Stimulated activated CD8-positive, alpha-beta memory T cell treated with anti-CD3 and anti-CD28 coated beads, Interleukin-15, amount 100 ng/mL, for 48 hours (primary cell): Measurements from ENCODE around the gene VPS13D.
"Not testable (repeated sequence)": the region's sequence is repeated elsewhere in the genome, so short reads cannot be mapped to it uniquely, and the experiment has no call there.

Experiments
- DNase-seq, 2 donors: peaks; one replicate each; pipeline ENCODE4 v3.0.0-alpha.2; 2020; ENCODE audit warnings: low read depth in 2 of 2

The VPS13D gene

DNA sequence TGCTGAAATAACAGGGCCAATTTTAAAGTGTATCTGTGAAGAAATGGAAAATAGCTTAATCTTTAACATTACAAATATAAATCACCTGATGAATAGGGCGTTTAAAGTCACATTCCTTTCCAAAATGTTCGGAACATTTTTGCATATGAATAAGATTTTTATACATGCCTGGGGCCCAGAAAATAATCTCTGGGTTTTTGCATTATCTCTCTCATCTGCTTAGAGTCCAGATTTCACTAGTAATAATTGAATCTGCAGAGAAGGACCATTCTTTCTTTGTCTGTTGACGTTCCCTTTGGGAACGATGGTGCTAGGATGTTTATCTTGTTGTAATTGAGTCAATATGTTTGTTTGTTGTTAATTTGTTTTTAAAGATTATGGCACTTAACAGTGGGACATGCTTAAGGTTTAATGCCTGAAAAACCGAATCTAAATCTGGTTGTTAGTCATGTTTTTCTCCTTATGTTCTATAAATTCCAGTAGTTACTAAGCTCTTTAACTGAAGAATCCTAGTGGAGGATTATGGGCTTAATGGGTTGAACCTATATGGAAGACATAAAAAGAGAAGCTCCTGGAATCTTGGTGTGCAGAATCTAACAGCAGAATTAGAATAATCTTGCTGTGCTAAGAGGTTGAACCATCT is 140.6 kb downstream of the VPS13D start:
- no peak for DNase-seq

DNA sequence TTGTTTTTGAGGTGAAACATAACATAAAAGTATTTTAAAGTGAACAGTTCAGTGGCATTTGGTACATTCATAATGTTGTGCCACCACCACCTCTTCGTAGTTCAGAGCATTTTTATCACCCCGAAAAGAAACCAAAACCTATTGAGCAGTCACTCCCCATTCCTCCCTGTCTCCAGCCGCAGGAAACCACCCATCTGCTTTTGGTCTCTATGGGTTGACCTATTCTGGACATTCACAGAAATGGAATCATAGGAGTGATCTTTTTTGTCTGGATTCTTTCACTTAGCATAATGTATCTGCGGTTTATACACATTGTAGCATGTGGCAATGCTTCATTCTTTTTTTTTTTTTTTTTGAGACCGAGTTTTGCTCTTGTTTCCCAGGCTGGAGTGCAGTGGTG is 141.2 kb downstream of the VPS13D start:
- DNase-seq, result no peak

DNA sequence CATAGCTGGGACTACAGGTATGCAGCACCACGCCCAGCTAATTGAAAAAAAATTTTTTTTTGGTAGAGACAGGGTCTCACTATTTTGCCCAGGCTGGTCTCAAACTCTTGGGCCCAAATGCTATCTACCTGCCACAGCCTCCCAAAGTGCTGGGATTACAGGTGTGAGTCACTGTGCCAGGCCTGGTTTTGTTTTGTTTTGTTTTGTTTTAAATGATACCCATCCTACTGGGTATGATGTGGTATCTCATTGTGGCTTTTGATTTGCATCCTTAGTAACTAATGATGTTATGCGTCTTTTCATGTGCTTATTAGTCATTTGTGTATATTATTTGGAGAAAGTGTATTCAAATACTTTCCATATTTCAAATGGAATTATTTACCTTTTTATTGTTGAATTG is 142.3 kb downstream of the VPS13D start:
- no peak for DNase-seq

- DNase-seq, result no peak
These were observed 142.9 kb downstream of the VPS13D start for GRCh38 chr1:12372761-12373160.

DNA sequence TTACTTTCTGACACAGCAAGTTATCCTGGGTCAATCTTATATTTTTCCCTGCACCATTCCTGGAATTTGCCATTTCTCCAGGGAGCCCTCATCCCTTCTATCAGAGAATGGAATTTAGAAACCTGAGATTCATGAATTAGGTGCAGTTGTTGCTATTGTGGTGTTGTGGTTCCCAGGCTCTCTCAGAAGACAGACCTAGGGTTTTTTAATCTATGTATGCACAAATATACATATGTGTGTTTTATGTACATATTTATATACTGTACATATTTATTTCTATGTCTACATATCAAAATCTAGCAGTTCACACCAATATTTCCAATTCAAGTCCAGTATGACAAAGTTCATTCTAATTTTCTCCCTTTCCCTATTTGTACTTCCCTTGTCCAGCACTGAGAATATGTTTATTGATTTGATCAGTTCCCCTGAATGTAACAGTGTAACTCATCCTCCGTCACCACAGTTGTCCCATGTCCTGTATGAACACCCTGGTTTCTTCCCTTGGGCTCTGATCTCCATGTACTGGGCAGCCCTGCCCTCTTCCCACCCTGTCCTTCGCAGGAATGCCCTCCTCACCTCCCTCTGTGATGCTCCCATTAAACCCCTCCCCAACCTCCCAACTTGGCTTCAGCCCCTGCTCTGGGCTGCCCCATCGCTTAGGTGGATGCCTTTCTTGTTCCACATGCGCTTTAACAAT is 145.5 kb downstream of the VPS13D start:
- no peak for DNase-seq

GRCh38 chr1:12376236-12377045 is 146.6 kb downstream of the VPS13D start:
- no peak for DNase-seq

- DNase-seq, result no peak
These were observed 150.8 kb downstream of the VPS13D start for GRCh38 chr1:12380326-12381249.

GRCh38 chr1:12383001-12383400 is 153.2 kb downstream of the VPS13D start:
- no peak for DNase-seq

DNA sequence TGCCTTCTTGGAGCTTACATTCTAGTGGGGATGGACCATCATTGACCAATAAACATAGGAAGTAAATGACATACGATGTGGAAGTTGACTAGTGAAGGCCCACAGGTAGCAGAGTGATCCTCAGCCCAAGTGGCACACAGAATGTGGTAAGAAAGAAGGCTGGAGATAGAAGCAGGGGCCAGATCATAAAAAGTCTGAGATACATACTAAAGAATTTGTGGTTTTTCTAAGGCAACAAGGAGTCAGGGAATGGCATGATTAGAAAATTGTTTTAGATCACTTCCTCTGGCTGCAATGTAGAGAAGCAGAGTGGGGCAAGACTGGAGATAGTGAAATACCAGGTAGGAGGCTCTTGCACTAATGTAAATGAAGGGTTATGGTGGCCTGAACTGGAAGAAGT is 154.0 kb downstream of the VPS13D start:
- no peak for DNase-seq

GRCh38 chr1:12384836-12385456 is 155.1 kb downstream of the VPS13D start:
- no peak for DNase-seq

DNA sequence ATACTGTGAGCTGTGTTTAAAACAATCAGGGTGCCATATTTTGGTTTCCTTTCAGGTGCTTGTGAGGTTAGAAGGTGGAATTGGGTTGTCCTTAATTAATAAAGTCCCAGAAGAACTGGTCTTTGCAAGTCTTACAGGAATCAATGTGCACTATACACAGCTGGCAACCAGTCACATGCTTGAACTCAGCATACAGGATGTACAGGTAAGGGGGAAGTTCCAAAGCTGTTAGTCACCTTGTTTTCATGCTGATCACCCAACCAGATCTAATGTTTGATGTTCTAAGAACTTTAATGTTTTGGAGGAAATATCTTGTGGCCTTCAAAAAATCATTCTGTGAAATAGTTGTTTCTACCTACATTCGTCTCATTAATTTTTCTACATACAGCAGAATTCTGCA is 156.3 kb downstream of the VPS13D start:
- DNase-seq, result no peak

GRCh38 chr1:12387641-12388040 is 157.8 kb downstream of the VPS13D start:
- DNase-seq, result no peak

DNA sequence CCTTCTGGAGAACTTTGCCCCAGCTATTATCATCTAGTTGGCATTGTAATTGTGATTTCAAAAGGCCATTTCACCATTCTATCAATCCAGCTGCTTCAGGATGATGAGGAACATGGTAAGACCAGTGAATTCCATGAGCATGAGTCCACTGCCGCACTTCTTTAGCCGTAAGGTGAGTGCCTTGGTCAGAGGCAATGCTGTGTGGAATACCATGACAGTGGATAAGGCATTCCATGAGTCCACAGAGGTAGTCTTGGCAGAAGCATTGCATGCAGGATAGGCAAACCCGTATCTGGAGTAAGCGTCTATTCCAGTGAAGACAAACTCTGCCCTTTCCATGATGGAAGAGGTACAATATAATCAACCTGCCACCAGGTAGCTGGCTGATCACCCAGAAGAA is 160.5 kb downstream of the VPS13D start:
- DNase-seq, result not testable (repeated sequence)

DNA sequence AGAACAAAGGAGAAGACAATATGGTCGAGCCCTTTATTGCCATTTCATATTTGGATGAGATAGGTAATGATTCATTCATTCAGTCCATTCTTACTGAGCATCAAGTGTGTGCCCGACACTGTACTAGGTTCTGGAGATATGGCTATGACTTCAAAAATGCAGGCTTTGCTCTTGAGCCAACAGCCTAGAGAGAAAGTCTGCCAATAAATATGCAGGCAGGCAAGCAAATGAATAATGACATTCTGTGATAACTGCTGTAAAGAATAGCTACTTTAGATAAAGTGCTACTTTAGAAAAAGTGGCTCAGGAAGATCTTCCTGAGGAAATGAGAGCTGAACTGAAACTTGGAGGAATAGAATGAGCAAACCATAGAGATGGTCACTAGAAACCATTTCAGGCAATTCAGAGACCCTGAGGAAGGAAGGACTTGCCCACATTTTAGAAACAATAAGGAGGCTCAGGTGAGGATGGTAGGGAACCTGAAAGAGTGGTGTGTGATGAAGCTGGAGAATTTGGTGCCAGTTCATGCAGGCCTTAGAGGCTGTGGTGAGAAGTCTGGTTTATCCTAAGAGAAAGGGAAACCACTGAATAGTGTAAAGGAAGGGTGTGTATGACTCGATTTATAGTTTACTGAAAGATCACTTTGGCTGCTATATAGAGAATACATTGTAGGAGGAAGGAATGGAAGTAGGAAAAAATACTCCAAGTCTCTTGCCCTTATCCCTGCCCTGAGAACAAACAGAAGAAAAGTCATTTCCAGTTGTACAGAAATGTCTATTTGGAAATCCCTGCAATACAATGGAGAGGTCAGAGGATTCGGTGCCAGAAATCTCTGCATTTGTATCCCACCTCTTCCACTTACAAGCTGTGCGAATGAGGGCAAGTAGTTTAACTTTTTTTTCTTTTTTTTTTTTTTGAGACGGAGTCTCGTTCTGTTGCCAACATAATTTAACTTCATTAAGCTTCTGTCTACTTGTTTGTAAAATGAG is 167.9 kb downstream of the VPS13D start:
- no peak for DNase-seq

DNA sequence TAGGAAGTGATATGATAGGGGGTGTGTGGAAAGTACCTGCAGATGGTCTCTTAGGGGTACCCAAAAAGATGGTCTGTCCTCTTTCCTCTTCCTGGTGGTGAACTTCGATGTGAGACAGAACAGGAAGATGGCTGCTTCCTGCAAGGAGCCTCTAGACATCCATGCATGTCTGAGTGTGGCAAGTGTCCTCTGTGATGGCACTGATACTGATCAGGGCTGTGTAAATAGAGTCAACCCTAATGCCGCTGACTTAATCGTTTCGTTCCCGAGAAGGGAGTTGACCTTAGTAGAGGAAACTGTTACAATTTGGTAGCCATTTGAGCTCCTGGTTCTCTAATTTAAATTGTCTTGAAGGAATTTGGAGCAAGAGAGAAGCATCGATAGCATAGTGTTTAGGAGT is 168.6 kb downstream of the VPS13D start:
- DNase-seq, result no peak

DNA sequence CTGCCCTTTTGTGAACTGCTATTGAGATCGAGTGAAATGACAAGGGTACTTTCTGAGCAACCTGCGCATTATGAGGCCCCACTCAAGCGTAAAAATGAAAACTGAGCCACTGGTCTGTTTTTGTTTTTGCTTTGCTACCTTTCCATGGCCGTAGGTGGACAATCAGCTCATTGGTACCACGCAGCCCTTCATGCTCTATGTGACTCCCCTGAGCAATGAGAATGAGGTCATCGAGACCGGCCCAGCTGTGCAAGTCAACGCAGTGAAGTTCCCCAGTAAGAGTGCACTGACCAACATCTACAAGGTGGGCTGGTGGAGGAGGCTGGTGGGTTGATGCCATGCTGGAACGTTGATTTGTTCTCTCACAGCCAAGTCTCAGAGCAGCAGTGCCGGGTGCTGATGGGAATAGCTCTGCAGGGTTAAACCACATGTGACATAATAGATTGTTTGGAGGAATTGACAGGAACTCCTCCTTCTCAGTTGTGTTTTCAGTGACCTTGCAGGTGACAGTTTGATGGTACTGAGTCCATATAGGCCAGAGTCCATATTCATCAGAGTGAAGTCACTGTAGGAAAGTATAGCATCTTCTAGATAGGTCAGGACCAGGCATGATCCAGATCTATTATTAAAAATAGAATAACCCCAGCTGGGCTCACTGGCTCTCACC is 170.3 kb downstream of the VPS13D start:
- DNase-seq, result no peak

DNA sequence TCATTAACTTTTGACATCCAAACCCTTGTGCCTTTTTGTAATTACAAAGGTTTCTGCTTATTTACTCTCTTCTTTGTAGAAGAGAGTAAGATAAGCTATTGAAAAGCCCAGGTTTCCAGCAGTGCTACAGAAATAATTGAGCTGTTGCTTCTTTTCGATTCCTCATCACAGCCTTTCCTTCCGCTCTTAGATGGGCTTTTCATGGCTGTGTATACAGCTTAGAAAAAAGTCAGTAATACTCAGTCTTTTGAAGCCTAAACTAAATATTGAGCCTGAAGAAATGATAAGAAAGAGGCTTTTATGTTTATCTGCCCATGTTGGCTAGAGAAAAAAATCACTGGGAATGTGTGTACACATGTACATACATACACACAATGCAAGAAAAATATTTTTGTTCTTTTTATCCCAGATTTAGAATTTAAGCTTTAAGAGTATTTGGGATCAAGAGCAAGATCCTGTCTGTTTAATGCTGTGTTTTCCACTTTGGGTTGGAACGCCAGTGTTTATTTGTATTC is 172.4 kb downstream of the VPS13D start:
- no peak for DNase-seq

DNA sequence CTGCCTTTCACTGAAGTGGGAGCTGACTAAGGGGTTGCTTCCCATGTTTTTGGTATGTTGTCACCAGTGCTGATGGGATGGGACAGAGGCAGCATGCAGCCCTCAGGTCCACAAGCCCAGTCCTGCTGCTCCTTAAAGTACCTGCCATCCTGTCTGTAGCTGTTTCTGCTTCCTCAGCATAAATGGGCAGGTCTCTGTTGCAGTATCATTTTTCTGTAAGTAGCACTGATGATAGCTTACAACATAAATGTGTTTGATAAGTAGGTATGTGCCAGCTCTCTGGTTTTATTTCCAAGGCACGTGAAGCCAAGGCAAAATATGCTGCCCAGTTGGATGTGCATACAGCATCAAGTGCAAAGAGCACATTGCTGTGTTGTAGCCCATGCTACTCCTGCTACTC is 173.0 kb downstream of the VPS13D start:
- DNase-seq, result no peak

- DNase-seq, result no peak
These were observed 175.1 kb downstream of the VPS13D start for GRCh38 chr1:12404918-12405317.
